ENCODE measurements around the gene DCLK1.

Gene DCLK1

DNA sequence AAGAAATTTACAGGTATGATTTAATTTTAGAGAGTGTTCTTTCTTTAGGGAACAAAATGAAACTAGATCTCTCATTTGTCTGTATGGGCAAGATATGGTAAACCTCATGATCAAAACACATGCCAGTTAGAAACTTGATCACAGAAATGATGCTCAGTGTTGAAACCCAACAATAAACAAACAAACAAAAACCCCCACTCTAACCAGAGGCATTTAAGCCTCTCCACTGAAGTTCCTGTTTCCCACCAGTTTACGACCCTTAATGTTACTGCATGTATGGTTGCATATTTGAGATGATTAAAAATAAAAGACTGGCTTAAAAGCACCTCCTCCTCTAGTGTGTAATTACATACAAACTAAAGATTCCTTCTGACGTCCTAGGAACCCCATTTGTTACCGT, 361.4 kb downstream of the DCLK1 start:
- Mint-ChIP-seq H3K27me3 (peaks cover 2% of the 10 kb centered on the region), H3K4me1 (no peaks in the 10 kb centered on the region), H3K36me3 (no peaks in the 10 kb centered on the region), H3K27ac (no peak overlapping the region), H3K9me3 (no peaks in the 10 kb centered on the region), H3K4me3 (no peak overlapping the region)

- Mint-ChIP-seq H3K27me3 (peaks cover 2% of the 10 kb centered on the region), H3K4me1 (no peaks in the 10 kb centered on the region), H3K36me3 (no peaks in the 10 kb centered on the region), H3K4me3 (no peak overlapping the region), H3K9me3 (no peaks in the 10 kb centered on the region), H3K27ac (no peak overlapping the region)
Measured at GRCh38 chr13:35768551-35768950, 362.6 kb downstream of the DCLK1 start.

DNA sequence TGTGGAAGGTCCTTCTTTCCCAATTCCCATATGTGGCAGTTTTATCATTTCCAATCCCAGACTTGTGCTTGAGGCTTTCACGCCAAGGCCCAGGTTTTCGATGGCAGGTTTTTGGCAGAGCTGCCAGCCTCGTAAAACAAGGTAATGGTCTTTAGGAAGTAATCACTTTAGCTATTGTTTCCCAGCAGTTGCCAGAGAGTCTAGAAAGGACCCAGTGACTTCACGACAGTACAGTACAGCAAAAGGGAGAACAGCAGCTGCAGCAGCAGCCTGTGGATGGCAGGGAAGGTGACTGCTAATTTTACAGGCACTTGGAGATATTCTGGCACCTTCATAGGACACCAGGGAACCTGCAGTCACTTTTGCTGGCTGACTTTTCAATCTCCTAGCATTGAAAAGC, 363.1 kb downstream of the DCLK1 start:
- Mint-ChIP-seq H3K27me3 (peaks cover 2% of the 10 kb centered on the region), H3K9me3 (no peaks in the 10 kb centered on the region), H3K4me3 (no peak overlapping the region), H3K4me1 (no peaks in the 10 kb centered on the region), H3K36me3 (no peaks in the 10 kb centered on the region), H3K27ac (no peak overlapping the region)

- H3K27ac Mint-ChIP-seq: no peak overlapping the region
- no peaks in the 10 kb centered on the region for H3K36me3 Mint-ChIP-seq
- no peaks in the 10 kb centered on the region for H3K4me1 Mint-ChIP-seq
- no peaks in the 10 kb centered on the region for H3K9me3 Mint-ChIP-seq
- no peak overlapping the region for H3K4me3 Mint-ChIP-seq
- H3K27me3 Mint-ChIP-seq: peaks cover 2% of the 10 kb centered on the region
Measured at GRCh38 chr13:35767256-35767976, 363.8 kb downstream of the DCLK1 start.

- H3K4me1 Mint-ChIP-seq: no peaks in the 10 kb centered on the region
- no peaks in the 10 kb centered on the region for H3K36me3 Mint-ChIP-seq
- H3K4me3 Mint-ChIP-seq: no peak overlapping the region
- H3K9me3 Mint-ChIP-seq: no peaks in the 10 kb centered on the region
- H3K27ac Mint-ChIP-seq: no peak overlapping the region
- peaks cover 2% of the 10 kb centered on the region for H3K27me3 Mint-ChIP-seq
Measured at GRCh38 chr13:35766663-35767062, 364.5 kb downstream of the DCLK1 start.

DNA sequence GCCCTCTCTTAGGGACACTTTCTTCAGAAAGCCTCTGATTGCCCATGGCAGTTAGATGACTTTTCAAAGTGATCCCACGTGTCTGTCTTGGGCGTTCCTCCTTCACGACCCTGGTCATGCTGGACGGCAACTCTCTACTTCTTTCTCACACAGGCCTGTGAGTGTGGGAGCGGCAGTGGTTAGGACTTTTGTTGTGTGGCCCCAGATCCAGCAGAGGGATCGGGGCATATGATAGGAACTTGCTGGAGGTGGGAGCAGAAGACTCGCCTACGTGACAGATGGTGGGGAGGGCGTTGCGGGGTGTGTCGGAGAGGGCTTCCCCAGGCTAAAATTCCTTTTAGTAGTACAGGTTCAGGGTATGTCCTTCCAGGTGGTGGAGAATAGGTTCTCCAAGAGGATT, 365.2 kb downstream of the DCLK1 start:
- Mint-ChIP-seq H3K4me1 (no peaks in the 10 kb centered on the region), H3K27me3 (peaks cover 2% of the 10 kb centered on the region), H3K36me3 (no peaks in the 10 kb centered on the region), H3K4me3 (no peak overlapping the region), H3K27ac (no peak overlapping the region), H3K9me3 (no peaks in the 10 kb centered on the region)

GRCh38 chr13:35765366-35765765, 365.8 kb downstream of the DCLK1 start:
- H3K4me1 Mint-ChIP-seq: no peaks in the 10 kb centered on the region
- H3K4me3 Mint-ChIP-seq: no peak overlapping the region
- H3K27ac Mint-ChIP-seq: no peak overlapping the region
- H3K36me3 Mint-ChIP-seq: no peaks in the 10 kb centered on the region
- no peaks in the 10 kb centered on the region for H3K27me3 Mint-ChIP-seq
- H3K9me3 Mint-ChIP-seq: no peaks in the 10 kb centered on the region

DNA sequence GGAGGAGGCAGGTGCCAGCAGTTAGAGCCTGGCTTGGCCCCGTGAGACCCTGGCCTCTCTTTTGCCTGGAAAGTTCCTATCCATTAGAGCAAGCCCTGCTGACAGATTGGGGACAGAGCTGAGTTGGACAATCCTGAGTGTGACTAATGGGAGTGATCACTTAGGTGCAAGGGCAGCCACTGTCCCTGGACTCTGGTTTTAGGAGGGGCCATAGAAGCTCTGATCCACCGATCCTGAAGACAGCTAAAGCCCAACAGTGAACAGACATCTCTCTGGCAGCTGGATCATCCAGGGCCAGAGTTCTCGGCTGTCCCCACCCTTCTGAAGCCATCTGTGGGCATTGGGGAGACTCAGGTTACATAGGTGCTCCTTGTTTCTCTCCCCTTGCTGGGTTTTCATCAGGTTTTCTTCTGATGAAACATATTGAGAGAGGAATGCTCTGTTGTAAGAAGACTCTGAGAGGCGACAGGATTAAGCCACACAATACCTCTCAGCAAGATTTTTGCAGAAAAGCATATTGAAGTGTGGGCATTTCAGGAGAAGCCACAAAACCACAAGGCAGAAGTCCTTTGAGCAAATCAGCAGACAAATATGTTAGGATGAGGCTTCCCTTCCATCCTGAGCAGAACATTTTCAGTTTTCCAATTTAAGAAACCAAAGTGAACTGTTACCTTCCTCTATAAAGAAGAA, 366.7 kb downstream of the DCLK1 start:
- H3K27ac Mint-ChIP-seq: no peak overlapping the region
- H3K36me3 Mint-ChIP-seq: no peaks in the 10 kb centered on the region
- H3K4me1 Mint-ChIP-seq: no peaks in the 10 kb centered on the region
- H3K9me3 Mint-ChIP-seq: peaks cover 7% of the 10 kb centered on the region
- H3K4me3 Mint-ChIP-seq: no peak overlapping the region
- no peaks in the 10 kb centered on the region for H3K27me3 Mint-ChIP-seq

DNA sequence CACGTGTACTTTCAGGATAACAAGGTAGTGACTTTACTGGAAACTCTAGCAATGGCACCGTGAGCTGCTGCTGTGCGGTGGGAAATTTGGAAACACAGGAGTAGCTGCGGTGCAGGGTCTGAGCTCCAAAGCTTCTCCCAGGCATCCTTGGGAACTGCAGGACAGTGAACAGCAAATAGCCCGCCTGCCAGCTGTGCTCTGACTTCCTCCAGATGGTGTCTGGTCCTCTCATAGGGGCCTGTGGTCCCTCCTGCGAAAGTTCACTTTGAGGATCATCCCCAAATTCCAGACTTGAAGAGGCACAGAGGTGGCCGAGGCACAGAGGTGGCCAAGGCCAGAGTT, 367.4 kb downstream of the DCLK1 start:
- Mint-ChIP-seq H3K9me3 (peaks cover 9% of the 10 kb centered on the region), H3K27ac (no peak overlapping the region), H3K27me3 (no peaks in the 10 kb centered on the region), H3K4me3 (no peak overlapping the region), H3K4me1 (no peaks in the 10 kb centered on the region), H3K36me3 (no peaks in the 10 kb centered on the region)

DNA sequence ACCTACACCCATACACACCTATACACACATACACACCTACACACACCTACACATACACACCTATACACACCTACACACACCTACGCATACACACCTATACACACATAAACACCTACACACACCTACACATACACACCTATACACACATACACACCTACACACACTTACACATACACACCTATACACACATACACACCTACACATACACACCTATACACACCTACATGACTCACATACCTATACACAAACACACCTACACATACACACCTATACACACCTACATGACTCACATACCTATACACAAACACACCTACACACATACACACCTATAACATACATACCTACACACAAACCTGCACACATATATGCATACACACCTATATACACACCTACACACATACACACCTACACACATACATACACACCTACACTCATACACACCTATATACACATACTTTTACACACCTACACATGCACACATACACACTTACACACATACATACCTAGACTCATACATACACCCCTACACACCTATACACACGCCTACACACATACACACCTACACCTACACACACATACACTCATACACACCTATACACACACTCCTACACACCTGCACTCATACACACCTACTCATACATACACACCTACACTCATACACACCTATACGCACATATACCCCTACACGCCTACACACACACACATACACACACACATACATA, 368.0 kb downstream of the DCLK1 start:
- H3K27me3 Mint-ChIP-seq: no peaks in the 10 kb centered on the region
- H3K36me3 Mint-ChIP-seq: no peaks in the 10 kb centered on the region
- H3K9me3 Mint-ChIP-seq: peaks cover 9% of the 10 kb centered on the region
- no peak overlapping the region for H3K27ac Mint-ChIP-seq
- no peaks in the 10 kb centered on the region for H3K4me1 Mint-ChIP-seq
- no peak overlapping the region for H3K4me3 Mint-ChIP-seq

GRCh38 chr13:35761440-35762252, 369.5 kb downstream of the DCLK1 start:
- H3K4me3 Mint-ChIP-seq: no peak overlapping the region
- H3K36me3 Mint-ChIP-seq: no peaks in the 10 kb centered on the region
- no peaks in the 10 kb centered on the region for H3K4me1 Mint-ChIP-seq
- H3K9me3 Mint-ChIP-seq: peaks cover 9% of the 10 kb centered on the region
- H3K27me3 Mint-ChIP-seq: peaks cover 3% of the 10 kb centered on the region
- no peak overlapping the region for H3K27ac Mint-ChIP-seq

DNA sequence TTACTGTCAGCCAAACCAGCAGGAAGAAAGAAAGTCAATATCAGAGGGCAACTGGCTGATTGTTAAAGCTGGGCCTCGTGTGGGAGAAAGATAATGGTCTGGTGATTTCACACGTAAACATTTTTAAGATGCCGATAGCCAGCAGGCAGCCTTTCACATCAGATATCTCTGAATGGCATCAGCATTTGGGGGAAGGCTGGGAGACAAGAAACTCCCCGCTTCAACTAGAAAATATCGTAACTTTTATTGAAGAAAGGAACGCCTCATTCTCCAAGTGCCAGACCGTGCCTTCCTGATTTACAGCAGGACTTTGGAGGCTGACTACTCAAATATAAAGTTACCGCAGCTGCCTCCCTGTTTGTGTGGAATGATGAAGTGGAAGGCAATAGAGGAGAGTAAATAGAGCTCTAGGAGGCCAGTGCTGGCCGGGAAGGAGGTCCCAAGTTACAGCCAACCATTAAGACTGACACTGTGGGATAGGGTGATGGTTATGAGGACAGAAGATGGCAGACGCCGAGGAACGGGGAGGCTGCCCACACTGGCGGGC, 370.4 kb downstream of the DCLK1 start:
- H3K9me3 Mint-ChIP-seq: peaks cover 9% of the 10 kb centered on the region
- H3K4me3 Mint-ChIP-seq: no peak overlapping the region
- no peaks in the 10 kb centered on the region for H3K4me1 Mint-ChIP-seq
- peaks cover 3% of the 10 kb centered on the region for H3K27me3 Mint-ChIP-seq
- H3K36me3 Mint-ChIP-seq: no peaks in the 10 kb centered on the region
- no peak overlapping the region for H3K27ac Mint-ChIP-seq

DNA sequence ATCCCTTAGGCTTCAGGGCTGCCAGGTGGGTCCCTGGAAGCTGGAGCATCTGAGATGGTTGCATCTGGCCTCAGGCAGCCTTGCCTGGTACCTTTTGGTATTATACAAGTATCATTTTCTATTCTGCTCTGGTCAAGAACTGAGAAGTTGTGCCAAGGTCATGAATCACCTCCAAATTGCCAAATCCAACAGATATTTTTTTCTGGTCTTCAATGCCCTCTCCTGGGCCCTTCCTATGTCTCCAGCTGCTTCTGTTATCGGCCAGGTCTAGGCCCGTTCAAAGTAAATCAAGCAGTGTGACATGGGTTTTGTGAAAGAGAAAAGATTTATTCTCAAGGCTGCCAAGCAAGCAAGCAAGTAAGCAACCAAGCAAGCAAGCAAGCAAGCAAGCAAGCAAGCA, 383.6 kb downstream of the DCLK1 start:
- no peaks in the 10 kb centered on the region for H3K4me1 Mint-ChIP-seq
- H3K27ac Mint-ChIP-seq: no peak overlapping the region
- H3K27me3 Mint-ChIP-seq: peaks cover under 1% of the 10 kb centered on the region
- peaks cover 21% of the 10 kb centered on the region for H3K9me3 Mint-ChIP-seq
- H3K36me3 Mint-ChIP-seq: no peaks in the 10 kb centered on the region
- no peak overlapping the region for H3K4me3 Mint-ChIP-seq

DNA sequence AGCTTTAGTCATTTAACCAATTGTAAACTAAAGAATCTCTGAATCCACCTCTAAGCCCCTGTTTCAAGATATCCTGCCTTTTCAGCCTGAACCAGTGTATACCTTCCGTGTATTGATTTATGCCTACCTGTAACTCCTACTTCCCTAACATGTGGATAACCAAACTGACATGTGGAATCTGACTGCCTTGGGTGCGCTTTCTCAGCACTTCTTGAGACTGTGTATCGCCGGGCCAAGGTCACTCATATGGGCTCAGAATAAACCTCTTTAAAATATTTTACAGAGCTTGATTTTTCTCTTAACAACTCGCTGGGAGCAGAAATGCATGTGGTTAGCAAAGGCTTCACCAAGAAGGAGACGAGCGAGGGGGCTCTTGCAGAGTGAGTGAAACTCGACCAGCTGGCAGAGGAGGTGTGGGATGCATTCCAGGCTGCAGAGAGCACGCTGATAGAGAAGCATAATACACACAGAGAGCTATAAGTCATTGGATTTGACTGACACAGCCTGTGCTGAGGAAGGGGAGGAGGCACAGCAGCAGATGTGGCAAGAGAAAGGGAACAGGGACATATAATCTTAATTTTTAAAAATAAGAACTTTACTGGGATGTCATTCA, 386.5 kb downstream of the DCLK1 start:
- Mint-ChIP-seq H3K27ac (no peak overlapping the region), H3K9me3 (peaks cover 14% of the 10 kb centered on the region), H3K27me3 (peaks cover 4% of the 10 kb centered on the region), H3K4me3 (no peak overlapping the region), H3K36me3 (no peaks in the 10 kb centered on the region), H3K4me1 (no peaks in the 10 kb centered on the region)

DNA sequence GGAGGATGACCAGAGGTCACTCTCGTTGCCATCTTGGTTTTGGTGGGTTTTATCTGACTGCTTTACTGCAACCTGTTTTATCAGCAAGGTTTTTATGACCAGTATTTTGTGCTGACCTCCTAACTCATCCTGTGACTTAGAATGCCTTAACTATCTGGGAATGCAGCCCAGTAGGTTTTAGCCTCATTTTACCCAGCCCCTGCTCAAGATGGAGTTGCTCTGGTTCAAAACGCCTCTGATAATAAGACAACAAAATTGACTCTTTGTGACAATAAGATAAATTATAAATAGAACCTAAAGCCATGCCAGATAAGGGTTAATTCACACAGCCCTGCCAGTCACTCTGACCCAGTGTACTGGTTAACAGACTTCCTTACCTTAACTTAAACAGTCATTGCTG, 387.0 kb downstream of the DCLK1 start:
- H3K36me3 Mint-ChIP-seq: no peaks in the 10 kb centered on the region
- no peak overlapping the region for H3K4me3 Mint-ChIP-seq
- peaks cover 11% of the 10 kb centered on the region for H3K9me3 Mint-ChIP-seq
- no peak overlapping the region for H3K27ac Mint-ChIP-seq
- no peaks in the 10 kb centered on the region for H3K4me1 Mint-ChIP-seq
- peaks cover 4% of the 10 kb centered on the region for H3K27me3 Mint-ChIP-seq
